Measurements from ENCODE around the gene PLCB4.

Gene PLCB4

DNA sequence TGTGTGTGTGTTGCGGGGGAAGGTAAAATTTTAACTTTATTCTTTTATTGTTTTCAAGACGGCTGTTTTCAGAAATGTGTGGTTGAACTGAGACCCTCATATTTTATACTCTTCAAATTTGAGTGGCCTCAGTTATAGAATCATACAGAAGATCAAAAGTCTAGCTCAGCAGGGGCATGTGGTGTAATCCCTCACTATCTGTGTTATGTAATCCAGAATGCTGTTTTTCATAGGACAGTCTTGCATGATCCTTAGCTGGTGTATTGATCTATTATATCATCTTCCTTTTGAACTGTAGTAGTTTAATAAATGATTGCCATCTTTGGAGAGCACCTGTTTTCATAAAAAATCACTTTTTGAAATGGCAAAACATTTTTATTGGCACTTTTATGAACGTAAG lies 1.4 kb downstream of the PLCB4 start:
- H3K4me3 ChIP-seq (ENCODE audit: low read depth, low read length) = no peak overlapping the region
- TF ChIP-seq, protein P1, sequence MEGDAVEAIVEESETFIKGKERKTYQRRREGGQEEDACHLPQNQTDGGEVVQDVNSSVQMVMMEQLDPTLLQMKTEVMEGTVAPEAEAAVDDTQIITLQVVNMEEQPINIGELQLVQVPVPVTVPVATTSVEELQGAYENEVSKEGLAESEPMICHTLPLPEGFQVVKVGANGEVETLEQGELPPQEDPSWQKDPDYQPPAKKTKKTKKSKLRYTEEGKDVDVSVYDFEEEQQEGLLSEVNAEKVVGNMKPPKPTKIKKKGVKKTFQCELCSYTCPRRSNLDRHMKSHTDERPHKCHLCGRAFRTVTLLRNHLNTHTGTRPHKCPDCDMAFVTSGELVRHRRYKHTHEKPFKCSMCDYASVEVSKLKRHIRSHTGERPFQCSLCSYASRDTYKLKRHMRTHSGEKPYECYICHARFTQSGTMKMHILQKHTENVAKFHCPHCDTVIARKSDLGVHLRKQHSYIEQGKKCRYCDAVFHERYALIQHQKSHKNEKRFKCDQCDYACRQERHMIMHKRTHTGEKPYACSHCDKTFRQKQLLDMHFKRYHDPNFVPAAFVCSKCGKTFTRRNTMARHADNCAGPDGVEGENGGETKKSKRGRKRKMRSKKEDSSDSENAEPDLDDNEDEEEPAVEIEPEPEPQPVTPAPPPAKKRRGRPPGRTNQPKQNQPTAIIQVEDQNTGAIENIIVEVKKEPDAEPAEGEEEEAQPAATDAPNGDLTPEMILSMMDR (IDR thresholded peaks at IDR 0.05; ENCODE audit: insufficient read depth, low read depth, low read length, missing control alignments) = no peak
- DNase-seq (ENCODE audit: low read depth) = no peak

DNA sequence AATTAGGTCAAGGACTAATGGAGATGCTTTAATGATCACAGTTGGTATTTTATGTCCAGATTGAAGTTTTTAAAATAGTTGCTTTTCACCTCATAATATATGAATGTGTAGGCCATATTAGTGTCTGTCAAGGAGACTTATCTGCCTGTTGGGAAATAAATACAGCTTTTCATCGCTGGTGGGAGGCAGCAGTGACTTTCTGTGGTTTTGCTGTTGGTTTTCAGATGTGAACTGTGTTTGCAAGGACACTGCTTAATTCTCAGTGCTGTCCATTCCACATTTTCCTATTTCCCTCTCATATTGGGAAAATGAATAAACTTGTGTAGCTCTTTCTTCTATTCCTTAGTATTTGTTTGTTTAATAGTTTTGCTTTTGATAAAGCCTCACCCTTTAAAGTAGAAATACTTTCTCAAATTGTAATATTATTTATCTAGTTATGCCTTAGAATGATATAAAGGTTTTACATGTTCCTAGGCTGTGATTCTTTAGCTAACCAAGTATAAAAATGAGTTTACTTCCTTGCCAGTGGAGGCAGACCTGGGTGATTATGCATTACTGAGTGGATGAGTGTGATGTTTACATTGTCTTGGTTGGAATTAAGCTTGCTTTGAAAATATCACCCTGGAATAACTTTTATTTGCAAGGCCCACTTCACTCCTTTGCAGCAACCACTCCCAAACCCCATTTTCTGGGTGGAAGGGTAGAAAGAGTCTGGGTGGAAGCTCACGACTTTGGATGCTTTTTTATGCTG lies 3.3 kb downstream of the PLCB4 start:
- no peak for DNase-seq (ENCODE audit: low read depth)
- no peak overlapping the region for H3K4me3 ChIP-seq (ENCODE audit: low read depth, low read length)
- TF ChIP-seq, protein P1 (IDR thresholded peaks at IDR 0.05; ENCODE audit: insufficient read depth, low read depth, low read length, missing control alignments) = no peak

DNA sequence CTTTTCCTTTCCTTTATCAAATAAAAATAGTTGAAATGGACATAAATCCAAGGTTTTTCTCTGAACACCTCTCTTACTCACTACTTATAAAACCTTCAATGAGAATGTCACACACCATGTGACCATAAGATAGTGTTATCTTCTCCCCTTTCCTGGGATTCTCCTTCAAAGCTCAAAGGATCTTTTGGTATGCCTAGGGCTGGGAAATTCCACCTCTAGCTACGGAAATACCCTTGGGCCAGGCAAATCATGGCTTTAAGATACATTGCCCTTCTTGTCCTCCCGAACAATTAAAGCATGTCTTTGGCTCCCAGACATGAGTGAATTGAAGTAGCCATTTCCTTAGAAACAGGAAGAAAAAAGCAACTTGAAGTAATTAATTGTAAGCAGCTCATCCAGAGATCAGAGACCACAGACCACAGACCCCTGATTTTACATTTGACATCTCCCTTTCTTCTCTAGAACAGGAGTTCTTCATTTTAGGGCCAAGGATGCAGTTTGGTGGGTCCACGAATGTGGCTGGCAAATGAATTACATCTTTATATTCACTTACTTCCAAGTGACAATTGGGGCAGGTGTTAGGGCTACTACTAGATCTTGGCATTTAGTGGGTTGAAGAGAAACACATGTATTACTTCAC lies 4.1 kb downstream of the PLCB4 start:
- no peak overlapping the region for H3K4me3 ChIP-seq (ENCODE audit: low read depth, low read length)
- DNase-seq (ENCODE audit: low read depth) = no peak
- TF ChIP-seq, protein P1 (IDR thresholded peaks at IDR 0.05; ENCODE audit: insufficient read depth, low read depth, low read length, missing control alignments) = no peak

DNA sequence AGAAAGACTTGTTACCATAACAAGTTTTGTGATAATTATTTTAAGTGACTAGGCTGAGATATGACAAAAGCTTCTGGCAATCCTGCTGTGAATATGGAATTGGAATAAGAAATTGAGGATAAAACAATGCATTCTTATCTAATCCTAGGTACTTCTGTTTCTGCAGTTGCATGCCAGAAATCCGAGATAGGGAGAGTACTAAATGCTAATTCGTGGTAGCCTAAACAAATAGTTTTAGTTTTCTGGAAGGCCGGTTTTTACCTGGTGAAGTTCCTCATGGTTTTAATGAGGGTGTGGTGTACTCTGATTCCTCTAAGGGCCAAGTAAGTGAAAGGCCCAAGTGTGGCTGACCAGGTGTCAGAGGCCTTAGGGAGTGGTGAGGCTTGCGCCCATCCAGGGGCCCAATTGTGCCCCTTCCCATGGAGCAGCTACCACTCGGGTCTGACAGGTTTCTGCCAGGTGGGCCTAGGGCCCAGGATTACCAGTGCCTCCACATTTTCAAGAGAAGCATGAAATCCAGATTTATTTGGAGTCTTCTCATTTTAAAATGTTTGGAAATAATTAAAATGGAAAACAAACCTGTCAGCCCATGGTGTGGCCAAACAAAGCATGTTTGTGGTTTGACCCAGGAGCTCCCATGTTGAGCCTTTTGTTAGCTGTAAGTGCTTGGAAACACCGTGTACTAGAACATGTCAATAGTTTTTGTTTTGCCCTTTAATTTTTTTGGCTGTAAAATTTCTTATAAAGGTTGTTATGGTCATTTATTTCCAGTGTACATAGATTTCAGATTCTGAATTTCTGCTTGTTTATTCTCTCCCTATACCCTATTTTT lies 6.6 kb downstream of the PLCB4 start:
- TF ChIP-seq, protein P1 (IDR thresholded peaks at IDR 0.05; ENCODE audit: insufficient read depth, low read depth, low read length, missing control alignments) = no peak
- DNase-seq (ENCODE audit: low read depth) = no peak
- H3K4me3 ChIP-seq (ENCODE audit: low read depth, low read length) = no peak overlapping the region

DNA sequence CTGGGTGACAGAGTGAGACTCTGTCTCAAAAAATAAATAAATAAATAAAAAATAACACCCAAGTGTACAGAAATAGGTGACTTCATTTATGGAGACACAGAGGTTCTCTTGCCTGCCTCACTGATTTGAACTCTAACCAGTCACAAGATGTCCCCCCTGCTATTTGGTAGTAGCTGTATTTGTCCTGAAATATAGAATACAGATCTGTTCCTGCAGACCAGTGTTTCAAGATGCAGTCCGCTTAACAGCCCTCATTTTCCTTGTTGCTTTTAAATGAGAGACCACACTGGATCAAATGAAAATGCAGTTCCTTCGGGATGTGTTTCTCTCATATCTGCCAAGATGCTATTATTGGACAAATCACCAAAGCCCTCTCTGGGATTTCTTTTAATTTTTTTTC lies 7.6 kb downstream of the PLCB4 start:
- no peak for DNase-seq (ENCODE audit: low read depth)
- TF ChIP-seq, protein P1 (IDR thresholded peaks at IDR 0.05; ENCODE audit: insufficient read depth, low read depth, low read length, missing control alignments) = no peak
- H3K4me3 ChIP-seq (ENCODE audit: low read depth, low read length) = no peak overlapping the region

DNA sequence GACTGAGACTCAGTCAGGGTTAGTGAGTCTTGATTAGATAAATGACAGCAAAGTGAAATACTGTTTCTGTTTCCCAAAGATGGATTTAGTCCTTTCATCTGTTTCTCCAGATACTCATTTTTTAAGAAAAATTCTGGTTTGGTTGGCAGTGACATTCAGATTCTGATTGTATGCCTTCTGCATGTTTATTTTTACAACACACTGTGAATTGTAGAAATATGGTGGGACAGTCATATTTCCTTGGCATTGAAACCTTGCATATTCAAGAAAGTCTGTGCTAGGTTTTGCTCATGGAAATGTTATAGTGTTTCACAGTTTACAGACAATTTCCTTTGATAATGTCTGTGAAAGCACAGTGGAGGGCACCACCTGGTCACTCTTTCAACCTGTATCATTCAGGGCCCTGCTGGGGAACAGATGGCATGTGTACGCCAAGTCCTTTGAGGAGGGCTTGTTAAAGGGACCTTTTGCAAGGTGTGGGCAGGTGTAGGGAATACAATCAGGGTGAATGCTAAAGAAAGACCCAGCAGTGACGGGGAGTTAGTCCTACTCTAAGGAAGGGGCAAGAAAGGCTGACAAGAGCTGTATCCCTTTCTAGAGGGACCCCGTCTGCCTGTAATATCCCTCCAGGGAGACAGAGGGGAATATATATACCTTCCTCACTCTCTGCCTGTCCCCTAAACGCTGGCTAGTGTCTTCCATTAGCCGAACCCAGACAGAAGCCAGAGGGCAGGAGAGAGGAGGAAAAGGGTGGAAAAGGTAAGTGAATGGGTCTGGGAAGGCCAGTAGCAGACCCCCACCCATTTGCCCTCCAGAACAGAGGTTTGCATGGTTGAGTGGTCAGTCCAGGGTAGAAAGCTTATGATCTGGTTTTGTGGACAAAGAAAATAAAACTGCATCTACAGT lies 10.2 kb downstream of the PLCB4 start:
- TF ChIP-seq, protein P1 (IDR thresholded peaks at IDR 0.05; ENCODE audit: insufficient read depth, low read depth, low read length, missing control alignments) = no peak
- H3K4me3 ChIP-seq (ENCODE audit: low read depth, low read length) = no peak overlapping the region
- no peak for DNase-seq (ENCODE audit: low read depth)

Measured in GM12865 (cell line).